Measurements from ENCODE around the gene OR4D9.
"Not testable (repeated sequence)": the region's sequence is repeated elsewhere in the genome, so short reads cannot be mapped to it uniquely, and the experiment has no call there.

The OR4D9 gene

DNA sequence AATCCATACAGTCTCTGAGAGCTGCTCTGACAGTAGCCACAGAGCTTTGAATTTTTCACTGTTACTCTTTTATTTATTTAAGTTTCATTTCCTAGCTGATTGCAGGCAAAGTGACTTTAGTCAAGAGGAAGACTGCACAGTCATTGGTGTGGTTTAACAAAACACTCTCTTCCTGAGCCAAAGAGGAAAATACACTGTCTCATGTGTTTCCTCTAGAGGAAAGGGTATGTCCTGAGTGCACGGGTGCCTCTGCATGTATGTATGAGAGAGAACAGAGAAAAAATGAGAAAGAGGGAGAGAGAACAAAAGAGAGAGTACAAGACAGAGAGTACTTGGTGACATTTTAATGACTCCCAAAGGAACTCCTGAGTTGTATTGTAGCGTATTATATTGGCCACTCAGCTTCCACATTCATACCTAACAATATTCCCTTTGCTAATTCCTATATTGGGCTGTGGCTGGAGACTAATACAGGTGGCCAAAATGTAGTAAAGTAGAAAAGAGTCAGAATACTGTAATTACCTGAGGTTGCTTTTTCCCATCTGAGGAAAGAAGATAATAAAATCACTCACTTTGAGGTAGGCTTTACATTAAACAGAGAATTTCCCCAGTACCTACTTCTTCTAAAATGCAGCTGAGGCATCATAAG is at the start of gene OR4D9:
Gene OR4D9, plus strand, starts transcription at position 599 of the 649 bp plus-strand sequence. CDS start 3,374 bp downstream, outside the sequence.
- peak; percentile 18 for DNase-seq

DNA sequence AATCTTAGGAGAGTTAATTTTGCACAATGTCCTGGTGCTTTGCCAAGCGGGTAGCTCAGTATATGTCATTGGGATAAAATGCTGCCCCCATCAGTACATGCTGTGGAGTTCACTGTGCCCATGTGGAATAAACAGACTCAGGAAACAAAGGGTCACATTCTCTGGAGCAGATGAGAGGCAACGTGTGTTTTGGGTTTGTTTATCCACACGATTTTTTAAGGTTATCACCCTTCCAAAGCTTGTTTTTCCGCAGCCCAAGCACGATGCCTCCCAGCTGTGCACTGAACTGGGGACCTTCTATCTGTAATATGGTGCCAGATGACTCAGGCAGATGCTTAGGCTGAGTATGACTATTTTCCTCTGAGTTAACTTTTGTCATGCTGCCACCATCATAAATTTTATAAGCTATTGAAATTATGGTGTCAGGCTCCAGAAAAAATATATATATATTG is 48.1 kb upstream of the OR4D9 start:
- DNase-seq: no peak

- DNase-seq: no peak
These were observed 38.3 kb upstream of the OR4D9 start, which contains the start of gene OR4D10 for GRCh38 chr11:59473015-59473414. TSS of gene OR4D10 (plus strand) at chr11:59473315. CDS start at chr11:59477430, 4,115 bp downstream.

DNA sequence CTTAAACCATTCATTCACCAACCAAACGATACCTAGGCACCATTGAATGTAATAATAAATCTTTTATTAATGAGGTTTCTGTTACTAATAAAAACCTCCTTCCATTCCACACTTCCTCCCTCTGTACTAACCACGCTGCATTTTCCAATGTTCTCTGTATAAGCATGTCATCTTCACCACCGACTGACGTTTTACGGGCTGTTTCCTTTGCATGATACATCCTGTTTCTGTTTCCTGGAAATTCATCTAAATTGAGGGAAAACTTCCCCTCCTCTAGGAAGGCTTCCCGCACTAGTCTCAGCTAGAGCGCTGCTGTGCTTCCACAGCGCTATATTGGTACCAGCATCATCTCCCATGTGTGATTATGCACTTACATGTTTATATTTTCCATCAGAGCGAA is 36.2 kb upstream of the OR4D9 start:
- no peak for DNase-seq

GRCh38 chr11:59479906-59480305 is 31.4 kb upstream of the OR4D9 start:
- no peak for DNase-seq

DNA sequence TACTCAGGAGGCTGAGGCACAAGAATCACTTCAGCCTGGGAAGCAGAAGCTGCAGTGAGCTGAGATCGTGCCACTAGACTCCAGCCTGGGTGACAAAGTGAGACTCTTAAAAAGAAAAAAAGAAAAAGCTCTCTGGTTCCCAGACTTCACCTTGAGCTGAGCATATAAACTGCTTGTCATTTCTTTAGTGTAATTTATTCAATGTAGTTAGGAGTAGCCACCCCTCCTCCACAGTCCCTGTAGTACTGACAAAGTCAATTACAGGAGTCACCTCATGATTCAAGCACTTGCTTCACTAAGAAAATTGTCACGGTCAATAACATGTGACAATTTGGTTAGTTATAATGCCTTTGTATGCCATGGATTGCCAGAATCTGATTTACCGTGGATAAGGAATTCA is 31.0 kb upstream of the OR4D9 start:
- DNase-seq: no peak

GRCh38 chr11:59501931-59502330 is 9.4 kb upstream of the OR4D9 start:
- DNase-seq: no peak

GRCh38 chr11:59503276-59503675 is 8.1 kb upstream of the OR4D9 start, which contains the start of gene OR4D11:
TSS of gene OR4D11 (plus strand) at chr11:59503576. CDS start at chr11:59503576, 0 bp downstream.
- no peak for DNase-seq

GRCh38 chr11:59511675-59512074 is 336 bp downstream of the OR4D9 start:
- no peak for DNase-seq

GRCh38 chr11:59520139-59520538 is 8.8 kb downstream of the OR4D9 start:
- DNase-seq: not testable (repeated sequence)

DNA sequence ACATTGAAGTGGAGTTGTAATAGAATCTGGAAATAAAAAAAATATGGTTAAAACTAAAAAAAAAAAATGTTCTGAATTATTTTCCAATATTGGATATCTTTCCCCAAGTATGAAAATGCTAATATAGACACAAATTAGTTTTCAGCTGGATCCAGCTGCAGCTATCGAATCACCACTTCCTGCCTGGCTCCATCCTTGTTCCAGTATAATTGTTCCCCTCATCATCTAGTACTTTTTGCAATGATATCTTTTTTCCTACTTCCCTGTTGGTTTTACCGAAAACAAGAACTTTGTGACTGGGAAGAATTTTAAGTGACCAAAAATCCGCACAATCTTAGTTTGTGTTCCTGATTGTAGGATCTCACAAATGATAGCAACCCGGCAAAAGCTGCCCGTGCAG is 9.4 kb downstream of the OR4D9 start:
- no peak for DNase-seq

GRCh38 chr11:59523541-59523940 is 12.2 kb downstream of the OR4D9 start:
- no peak for DNase-seq

- DNase-seq: no peak
These were observed 17.4 kb downstream of the OR4D9 start for GRCh38 chr11:59528711-59529110.

GRCh38 chr11:59532620-59533019 is 21.3 kb downstream of the OR4D9 start:
- DNase-seq: no peak

GRCh38 chr11:59534676-59535075 is 23.3 kb downstream of the OR4D9 start:
- DNase-seq: no peak

- no peak for DNase-seq
These were observed 30.9 kb downstream of the OR4D9 start for GRCh38 chr11:59542142-59542810.

DNA sequence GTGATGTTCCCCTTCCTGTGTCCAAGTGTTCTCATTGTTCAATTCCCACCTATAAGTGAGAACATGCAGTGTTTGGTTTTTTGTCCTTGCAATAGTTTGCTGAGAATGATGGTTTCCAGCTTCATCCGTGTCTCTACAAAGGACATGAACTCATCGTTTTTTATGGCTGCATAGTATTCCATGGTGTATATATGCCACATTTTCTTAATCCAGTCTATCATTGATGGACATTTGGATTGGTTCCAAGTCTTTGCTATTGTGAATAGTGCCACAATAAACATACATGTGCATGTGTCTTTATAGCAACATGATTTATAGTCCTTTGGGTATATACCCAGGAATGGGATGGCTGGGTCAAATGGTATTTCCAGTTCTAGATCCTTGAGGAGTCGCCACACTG is 32.4 kb downstream of the OR4D9 start:
- DNase-seq: not testable (repeated sequence)

DNA sequence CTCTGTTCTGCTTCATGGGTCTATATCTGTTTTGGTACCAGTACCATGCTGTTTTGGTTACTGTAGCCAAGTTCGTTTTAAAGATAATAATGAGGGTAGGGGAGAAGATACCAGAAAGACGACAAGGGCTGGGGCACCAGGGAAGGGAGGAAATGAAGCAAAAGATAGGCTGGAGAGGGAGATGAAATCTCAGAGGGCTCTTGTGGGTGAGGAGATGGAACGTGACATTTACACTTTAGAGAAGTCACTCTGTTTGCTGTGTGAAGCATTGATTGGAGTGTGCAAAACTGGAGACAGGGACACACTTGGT is 33.5 kb downstream of the OR4D9 start:
- DNase-seq: no peak

GRCh38 chr11:59545179-59546020 is 34.1 kb downstream of the OR4D9 start:
- DNase-seq: no peak

GRCh38 chr11:59547605-59548308 is 36.4 kb downstream of the OR4D9 start:
- DNase-seq: not testable (repeated sequence)

GRCh38 chr11:59548309-59548656 is 36.9 kb downstream of the OR4D9 start:
- no peak for DNase-seq

GRCh38 chr11:59550368-59550841 is 39.1 kb downstream of the OR4D9 start:
- DNase-seq: peak; percentile 90

Data from DMS153 (cell line).